ELF-1 (cell line): ENCODE results near the gene SYNM.

Experiments
- DNase-seq: peaks from one replicate; pipeline ENCODE4 v3.0.0-alpha.2; 2016; ENCODE audit warnings: low read depth, low spot score

SYNM gene

GRCh38 chr15:99122831-99123712 is 18.2 kb downstream of the SYNM start:
- DNase-seq = no peak

GRCh38 chr15:99123713-99124451 is 19.0 kb downstream of the SYNM start:
- DNase-seq = peak; percentile 93

GRCh38 chr15:99124641-99125040 is 19.8 kb downstream of the SYNM start:
- no peak for DNase-seq

- DNase-seq = no peak
Measured at GRCh38 chr15:99125061-99125891, 20.4 kb downstream of the SYNM start.

GRCh38 chr15:99126131-99126588 is 21.3 kb downstream of the SYNM start:
- no peak for DNase-seq

GRCh38 chr15:99126930-99127329 is 22.1 kb downstream of the SYNM start:
- no peak for DNase-seq

GRCh38 chr15:99127773-99128172 is 22.9 kb downstream of the SYNM start:
- no peak for DNase-seq

GRCh38 chr15:99128411-99128810 is 23.5 kb downstream of the SYNM start:
- DNase-seq = no peak

GRCh38 chr15:99129644-99130043 is 24.8 kb downstream of the SYNM start:
- DNase-seq = no peak

GRCh38 chr15:99130314-99130713 is 25.4 kb downstream of the SYNM start:
- DNase-seq = no peak

- DNase-seq = no peak
Measured at GRCh38 chr15:99130765-99131440, 26.0 kb downstream of the SYNM start.

- no peak for DNase-seq
Measured at GRCh38 chr15:99131441-99132023, 26.7 kb downstream of the SYNM start.

GRCh38 chr15:99132122-99132521 is 27.2 kb downstream of the SYNM start:
- DNase-seq = no peak

- no peak for DNase-seq
Measured at GRCh38 chr15:99132634-99133287, 27.9 kb downstream of the SYNM start.

GRCh38 chr15:99134317-99134821 is 29.5 kb downstream of the SYNM start:
- DNase-seq = no peak

GRCh38 chr15:99135194-99135593 is 30.3 kb downstream of the SYNM start:
- no peak for DNase-seq

GRCh38 chr15:99137111-99137546 is 32.2 kb downstream of the SYNM start:
- peak; percentile 29 for DNase-seq

- DNase-seq = no peak
Measured at GRCh38 chr15:99137877-99138276, 33.0 kb downstream of the SYNM start.

GRCh38 chr15:99138491-99138982 is 33.7 kb downstream of the SYNM start:
- no peak for DNase-seq

- no peak for DNase-seq
Measured at GRCh38 chr15:99139276-99139675, 34.4 kb downstream of the SYNM start.
